ENCODE measurements around the gene CD86.

CD86 gene

DNA sequence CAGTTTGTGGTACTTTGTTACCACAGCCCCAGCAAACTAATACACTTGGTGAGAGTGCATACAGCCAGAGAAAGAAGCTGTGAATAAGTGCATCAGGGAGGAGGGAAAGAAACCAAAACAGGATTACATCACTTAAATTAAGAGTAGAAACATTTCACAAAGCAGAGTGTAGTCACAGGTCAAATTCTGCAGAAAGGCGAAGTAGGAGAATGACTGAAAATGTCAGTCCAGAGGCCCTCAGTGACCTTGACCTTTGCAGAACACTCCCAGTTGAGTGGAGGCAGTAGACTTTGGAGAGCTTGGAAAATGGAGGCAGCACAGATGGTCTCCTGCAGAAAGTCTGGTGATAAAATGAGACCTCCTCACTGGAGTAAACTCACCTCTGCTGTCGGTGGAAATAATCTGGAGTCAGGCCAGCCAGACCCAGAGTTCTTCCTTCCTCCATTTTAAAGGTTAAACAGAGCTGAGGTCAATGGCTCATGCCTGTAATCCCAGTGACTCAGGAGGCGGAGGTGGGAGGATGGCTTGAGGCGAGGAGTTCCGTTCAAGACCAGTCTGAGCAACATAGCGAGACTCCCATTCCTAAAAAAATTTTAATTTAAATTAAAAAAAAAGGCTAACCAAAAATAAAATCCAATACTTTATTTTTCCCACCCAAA, 5.0 kb downstream of the CD86 start:
- no peak for DNase-seq (ENCODE audit: low read depth)

DNA sequence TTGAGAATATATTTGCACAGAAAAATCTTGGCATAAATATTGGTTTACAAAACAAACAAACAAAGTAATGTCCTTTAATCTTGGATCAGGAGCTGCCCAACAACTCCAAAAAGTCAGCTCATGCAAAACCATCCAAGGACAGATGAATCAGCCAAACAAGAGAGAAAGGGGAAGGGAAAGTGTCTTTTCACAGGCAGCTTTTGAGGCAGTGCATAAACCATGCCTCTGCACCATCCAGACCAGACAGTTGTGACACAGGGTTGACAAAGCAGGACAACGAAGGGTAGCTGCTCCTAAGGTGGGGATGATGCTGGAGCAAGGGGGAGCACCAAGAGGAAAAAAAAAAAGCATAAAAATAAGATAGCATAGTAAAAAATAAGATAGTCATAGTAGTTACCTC, 8.7 kb downstream of the CD86 start:
- DNase-seq (ENCODE audit: low read depth): no peak

DNA sequence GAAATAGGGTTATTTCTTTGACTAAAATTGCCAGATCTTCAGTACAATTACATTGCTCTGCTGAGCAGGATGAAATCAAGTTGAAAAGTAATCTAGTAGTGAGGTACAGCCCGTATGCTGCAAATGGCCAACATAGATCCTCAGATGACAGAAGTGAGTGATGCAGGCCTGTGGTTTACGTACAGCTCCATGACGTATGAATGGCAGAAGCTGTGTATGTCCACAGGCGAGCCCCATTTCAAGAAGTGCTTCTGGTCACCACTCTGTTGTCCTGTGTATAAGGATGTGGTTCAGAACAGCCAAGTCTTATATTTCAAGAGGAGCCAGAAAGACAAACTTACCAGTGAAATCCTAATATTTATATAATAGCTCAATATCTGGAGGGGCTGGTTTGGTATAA, 9.2 kb downstream of the CD86 start:
- DNase-seq (ENCODE audit: low read depth): no peak

DNA sequence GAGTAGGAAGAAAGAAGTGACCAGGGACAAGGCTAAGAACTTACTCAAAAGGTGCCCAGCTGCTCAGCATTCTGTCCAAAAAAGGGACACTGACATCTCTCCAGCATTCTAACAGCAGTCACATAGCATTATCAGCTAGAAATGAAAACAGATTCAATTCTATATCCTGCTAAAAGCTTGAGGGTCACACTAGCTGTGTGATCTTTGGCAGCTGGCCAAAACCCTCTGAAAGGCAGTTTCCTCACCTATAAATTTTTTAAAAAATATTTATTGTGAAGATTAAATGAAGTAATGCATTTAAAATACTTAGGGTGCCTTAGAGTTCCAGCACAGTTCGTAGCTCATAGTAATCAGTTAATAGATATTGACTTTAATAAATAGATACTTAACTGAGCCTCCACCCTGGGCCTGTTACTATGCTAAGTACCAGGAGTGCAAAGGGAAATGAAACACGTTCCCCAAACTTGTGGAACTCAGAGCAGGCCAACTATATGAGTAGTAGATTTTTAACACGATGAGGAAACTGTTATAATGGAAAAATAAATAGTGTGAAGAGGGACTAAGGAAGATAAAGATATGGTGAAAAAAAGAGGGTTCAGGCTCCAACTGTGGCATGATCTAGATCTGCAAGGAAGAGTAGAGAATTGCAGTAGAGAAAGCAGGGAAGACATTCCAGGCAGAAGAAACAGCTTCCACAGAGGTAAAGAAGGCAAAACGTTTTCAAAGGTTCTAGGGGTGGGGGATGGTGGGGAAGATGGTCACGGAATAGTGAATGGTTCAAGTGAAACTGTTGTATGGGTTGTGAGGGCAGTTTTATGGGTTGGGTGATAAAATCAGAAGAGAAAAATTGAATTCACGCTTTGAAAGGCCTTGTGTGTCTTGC, 11.4 kb downstream of the CD86 start:
- DNase-seq (ENCODE audit: low read depth): no peak

DNA sequence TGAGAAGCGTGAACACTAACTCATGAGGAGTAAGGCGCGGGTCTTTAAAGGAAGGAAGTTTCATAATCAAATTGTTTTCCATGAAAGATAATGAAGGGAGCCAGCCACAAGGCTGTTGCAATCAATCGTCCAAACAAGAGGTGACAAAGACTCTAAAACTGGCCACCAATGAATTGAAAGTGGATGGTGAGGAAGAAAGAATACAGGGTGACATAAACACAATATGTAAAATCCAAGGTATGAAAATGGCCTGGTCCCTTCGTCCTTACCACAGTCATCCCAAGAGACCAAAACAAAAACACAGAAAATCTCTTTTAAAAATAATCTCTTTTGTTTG, 12.0 kb downstream of the CD86 start:
- no peak for DNase-seq (ENCODE audit: low read depth)

DNA sequence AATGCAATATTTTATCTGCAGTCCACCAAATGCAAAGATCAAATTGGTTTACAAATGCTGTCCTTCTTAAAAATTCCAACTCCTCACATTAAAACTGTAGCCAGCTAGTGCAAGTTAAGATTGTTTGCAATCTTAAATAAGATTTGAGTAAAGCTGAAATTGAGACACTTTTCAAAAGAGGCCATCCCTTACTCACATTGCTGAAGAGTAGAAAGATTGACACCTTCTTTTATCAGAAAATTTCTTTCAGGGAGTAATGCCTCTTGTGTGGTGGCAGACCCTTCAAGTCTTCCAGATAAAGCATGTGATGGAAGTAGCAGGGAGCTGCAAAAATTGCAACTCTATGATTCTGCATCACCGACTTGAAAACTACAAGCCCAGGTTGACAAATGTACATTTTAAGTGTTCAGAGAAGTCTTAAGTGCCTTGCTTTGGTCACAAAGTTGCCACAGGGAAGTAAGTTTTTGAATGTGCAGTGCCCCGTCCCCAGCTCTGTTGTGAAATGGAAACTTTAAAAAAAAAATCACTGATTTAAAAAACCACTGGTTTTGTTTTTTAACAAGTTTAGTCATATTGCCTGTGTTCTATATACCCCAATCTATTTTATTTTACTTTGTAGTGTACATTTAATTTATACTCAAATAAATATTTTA, 12.6 kb downstream of the CD86 start:
- no peak for DNase-seq (ENCODE audit: low read depth)

DNA sequence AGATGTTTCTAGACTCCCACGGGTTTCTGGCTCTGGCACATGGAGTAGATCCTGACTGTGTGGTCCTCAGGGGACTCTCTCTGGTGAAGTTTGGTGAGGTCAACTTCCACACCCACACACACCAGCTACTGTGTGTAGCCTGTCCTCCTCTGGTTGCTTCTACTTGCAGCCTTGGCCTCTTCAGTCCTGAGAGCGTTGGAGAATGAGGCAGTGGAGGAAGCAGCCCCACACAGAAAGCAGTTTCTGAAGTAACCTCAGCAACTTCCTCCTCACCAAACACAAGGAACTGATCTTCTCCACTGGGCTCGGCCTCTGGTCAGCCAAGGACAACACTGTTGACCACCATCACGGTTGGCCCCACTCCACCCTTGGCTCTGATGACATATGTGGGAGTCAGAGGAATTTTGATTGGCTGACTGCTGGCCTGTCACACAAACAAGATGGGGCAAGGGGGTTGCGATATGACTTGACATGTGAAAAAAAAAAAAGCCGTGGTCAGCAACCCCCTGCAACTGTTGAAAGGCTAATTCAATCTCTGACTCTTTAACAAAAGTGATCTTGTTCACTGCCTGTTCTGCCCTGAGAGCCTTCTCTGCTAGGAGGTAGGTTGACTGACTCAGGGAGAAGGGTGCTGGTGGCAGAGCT, 19.6 kb downstream of the CD86 start:
- DNase-seq (ENCODE audit: low read depth): no peak

DNA sequence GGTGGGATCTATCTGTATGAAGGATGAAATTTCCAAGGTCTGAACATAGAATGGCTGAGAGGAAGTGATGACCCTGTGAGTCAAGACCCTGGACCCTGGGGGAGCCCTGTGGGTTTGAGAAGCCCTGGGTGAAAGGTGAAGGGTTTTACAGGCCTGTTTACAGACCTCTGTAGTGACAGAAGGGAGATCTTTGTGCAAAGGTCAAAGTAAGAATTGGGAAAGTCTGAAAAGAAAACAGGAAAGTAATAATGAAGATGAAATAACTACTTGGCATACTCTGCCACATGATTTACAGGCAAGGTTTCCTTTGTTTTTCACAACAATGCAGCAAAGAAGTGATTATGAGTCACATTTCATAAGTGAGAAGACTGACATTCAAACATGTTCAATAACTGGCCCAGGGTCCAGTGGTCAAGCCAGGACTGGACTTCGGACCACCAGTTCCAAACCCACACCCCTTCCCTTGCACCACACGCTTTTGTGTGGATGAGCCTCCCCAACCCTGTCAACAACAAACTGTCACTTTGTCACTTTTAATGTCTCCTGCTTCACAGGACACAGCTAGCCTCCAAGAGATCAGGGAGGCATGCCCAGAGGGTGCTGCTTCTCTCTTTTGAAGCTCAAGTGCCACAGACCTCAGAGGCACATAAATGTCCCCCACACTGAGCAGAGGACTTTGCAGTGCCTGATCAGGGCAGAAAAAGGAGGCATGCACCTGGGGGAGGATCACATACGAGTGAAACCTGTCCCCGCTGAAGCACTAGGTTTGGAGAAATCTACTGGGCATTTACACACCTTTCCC, 21.5 kb downstream of the CD86 start:
- no peak for DNase-seq (ENCODE audit: low read depth)

DNA sequence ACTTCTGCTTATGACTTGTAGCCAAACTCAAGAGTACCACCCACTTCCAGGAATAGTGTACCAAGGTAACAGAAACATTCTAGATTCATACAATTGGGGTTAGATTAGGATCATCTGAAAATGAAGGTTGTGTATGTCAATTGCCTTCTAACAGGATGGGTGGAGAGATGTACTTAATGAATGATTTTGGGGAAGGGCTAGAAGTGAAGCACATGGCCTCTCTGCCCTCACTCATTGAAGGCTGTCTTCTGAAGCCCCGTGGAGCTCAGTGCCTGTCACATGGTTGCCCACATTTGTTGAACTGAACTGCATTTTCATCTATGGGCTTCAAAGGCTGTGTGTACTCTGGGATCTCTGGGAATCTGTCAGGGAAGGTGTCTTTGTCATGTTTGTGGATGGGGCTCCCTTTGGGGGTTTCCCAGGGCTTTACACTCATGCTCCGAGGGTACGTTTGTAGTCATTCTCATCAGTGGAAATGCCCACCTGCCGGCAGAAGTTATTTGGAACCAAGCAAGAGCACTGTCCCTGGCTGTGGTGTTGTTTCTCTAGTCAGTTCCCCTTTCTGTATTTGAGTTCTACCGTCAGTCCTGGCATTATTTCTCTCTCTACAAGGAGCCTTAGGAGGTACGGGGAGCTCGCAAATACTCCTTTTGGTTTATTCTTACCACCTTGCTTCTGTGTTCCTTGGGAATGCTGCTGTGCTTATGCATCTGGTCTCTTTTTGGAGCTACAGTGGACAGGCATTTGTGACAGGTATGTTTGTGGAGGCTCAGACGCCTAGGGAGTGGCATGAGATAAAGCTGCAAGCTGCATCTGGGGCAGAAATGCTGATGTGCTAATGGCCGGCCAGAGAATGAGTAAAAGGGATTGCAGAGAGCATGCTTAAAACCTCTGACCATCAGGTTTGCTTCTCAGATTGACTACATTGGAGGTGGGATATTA, 22.4 kb downstream of the CD86 start:
- no peak for DNase-seq (ENCODE audit: low read depth)

DNA sequence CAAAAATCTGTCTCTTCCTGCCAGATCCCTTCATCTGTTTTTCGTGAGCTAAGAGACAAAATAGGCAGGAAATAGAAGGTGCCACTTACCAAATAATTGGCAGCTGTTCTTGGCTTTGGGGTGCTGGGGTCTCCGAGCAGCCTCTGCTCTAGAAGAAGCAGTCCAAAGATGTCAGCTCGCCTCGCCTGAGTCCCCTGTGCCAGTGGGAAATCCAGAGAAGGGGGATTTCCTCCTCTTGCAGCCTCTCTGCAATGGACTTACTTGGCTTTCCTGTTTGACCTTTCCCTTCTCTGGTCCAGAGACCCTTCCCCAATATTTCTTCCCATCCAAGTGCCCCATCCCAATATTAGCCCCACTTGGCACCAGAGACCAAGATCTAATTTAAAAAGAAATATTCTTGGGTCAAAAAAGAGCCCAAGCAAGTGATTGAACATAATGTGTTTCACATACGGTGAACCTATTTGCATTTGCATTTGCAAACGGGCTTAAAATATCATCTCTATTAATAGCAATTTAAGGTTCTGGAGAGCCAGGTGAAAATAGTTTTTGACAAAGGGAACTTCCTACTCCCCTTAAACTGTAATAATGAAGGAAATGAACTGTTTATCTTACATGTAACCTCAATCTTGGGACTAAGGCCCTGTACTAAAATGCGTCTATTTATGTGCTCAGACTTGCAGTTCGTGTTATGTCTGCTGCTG, 23.2 kb downstream of the CD86 start:
- DNase-seq (ENCODE audit: low read depth): no peak

DNA sequence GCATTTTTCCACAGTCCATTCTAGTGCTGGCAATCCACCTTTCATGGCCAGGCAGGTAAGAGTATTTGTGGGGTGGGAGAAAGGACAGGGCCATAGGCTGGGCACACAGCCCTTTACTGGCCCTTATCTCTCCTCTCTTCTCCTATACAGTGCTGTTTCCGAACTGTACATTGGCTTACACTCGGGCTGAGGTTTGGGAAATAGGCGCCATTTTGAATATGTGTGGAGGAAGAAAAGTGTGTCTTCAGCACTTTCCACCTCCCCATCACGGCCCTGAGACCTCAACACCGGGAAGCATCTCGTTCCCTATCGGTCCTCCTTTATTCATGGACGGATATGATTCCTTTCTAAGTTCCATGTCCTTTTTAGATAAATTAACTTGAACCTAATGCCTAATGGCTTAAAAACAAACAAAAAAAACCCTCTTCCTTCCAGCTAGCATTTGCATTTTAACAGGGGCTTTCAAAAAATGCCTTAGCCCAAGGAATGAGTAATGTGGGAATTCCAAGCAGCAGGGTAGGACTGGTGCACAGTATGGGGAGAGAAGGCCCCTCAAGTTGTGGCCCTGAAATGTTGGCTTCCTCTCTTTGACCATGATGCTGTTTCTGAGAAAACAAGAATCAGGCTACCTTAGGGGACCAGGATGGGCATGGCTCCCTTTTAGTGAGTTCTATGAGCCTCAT, 24.5 kb downstream of the CD86 start:
- DNase-seq (ENCODE audit: low read depth): no peak

DNA sequence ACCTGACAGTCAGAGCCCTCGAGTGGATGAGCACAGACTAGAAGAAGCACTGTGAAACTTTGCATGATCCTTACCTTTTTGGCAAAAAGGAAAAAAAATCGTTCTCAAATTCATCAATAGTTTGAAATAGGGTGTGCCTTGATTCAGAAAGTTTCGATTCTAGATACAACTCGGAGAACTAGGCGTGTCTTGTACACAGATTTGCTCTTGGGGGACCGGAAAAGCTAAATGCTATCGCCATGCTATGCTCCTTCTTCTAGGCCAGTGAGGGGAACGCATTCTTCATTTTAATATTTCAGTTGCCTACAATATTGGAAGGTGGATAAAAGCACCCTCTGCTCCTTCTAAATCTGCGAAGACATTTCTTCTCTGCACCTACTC, 25.0 kb downstream of the CD86 start:
- DNase-seq (ENCODE audit: low read depth): no peak

DNA sequence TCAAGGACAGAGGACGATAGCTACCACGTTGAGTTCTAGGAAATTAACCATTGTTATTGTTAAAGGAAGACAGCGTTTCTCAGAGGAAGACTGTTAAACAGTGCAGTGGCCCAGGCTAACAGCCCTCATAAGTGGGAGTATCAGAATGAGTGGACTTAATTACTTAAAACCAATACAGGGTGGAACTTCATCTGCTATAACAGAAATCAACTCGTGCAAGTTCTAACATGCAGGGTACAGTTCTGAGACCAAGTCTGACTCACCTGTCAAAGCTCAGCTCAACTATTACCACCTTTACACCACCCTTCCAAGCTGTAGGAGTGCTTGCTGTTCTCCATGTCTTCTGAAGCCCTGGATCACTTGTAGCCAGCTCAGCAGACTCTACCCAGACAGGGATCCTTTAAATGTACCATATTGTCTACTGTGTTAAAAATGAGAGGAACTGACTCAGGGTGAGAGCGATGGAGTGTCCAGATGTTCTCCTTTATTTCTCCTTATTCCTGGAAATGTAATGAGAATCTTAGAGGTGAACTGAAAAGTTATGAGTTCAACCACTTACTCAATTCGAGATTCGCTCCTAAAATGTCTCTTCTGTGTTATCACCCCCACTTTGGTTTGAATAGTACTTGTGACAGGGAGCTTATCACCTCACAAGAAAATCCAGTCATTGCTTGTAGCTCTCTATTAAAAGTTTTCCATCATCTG, 26.5 kb downstream of the CD86 start:
- DNase-seq (ENCODE audit: low read depth): no peak

DNA sequence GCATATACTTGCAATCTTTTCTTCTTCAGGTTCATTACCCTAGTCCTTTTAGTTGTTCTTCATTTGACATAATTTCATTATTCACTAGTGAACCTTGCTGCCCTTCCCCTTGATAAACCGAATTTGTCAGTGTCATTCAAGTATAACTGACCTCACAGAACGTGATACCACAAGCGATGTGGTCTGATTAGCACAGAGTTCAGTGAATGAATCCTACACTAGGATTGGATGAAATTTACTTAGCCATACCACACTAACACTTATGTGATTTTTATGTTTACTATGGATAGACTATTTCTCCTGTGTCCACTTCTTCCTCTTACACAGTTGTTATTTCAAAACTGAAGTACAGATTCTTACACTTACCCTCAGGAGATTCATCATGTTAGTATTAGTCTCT, 27.2 kb downstream of the CD86 start:
- DNase-seq (ENCODE audit: low read depth): no peak

DNA sequence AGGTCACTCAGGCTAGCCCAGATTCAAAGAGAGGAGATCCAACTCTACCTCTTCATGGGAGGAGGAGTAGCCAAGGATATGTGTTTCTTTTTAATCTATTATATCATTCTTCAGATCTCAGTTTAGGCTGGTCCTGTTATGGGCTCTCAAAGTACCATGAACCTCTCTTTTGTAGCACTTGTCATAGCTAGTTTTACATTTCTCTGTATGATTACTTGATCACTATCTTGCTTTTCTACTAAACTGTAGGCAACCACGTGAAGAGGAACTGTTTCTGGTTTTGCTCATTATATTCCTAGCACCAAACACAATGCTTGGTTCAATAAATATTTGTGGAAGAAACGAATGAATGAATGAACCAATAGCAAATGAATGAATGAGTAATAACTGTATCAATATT, 29.6 kb downstream of the CD86 start:
- no peak for DNase-seq (ENCODE audit: low read depth)

DNA sequence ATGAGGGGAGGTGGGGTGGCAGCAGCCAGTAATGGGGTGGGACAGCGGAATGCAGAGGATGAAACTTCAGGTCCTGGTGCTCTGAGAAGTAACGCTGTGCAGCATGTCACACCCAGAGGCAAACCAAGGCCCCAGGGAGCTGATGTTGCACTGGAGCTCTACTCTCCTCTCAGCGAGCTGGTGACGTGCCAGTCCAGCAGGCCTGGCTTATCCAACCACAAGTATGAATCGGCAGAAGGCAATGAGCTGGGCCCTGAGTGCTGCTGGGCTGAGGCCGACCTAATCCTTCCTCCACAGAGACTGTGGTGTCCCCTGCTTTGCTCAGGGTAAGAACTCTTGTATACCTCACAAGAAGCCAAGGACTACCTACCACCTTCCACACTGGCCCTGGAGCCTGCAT, 30.5 kb downstream of the CD86 start:
- DNase-seq (ENCODE audit: low read depth): no peak

DNA sequence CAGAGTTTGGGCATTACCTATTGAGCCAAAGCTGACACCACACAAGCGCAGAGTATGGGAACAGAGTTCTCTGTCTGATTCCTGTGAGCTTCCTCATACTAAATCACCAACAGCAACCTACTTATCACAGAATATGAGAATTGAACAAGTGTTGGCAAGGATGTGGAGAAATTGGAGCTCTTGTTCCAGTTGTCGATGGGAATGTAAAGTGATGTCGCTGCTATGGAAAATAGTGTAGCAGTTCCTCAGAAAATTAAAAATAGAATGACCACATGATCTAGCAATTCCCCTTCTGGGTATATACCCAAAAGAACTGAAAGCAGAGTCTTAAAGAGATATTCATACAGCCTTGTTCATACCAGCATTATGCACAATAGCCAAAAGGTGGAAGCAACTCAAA, 33.4 kb downstream of the CD86 start:
- no peak for DNase-seq (ENCODE audit: low read depth)

DNA sequence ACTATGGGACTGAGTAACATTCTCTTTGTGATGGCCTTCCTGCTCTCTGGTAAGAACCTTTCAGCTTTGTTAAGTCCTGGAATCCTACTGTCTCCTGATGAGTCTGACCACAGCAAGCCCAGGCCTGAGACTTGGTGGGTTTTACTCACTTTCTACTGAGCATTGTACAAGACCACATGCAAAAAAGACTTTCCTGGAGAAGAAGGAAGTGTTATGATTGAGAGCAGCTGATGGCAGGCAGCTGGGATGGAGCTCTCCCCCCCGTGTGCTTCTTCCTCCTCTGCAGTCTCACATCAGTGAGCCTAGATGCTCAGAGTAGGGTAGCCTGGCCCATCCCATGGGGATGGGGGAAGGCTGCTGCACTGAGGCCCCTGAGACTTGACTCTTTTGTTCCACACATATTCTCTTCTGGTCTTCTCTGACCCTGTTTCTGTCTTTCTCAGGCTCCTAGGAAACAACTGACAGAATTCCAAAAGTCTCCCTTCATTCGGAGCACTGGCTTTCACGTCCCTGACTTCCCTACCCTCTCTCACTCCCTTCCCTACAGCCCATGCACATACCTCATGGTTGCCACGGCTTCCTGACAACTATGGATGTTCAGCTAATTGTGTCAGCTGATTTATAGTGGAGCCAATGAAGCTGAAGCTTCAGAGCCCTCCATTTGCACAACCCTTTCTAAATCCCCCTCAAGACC, 36.6 kb downstream of the CD86 start:
- DNase-seq (ENCODE audit: low read depth): no peak
